Measurements from ENCODE around the gene SUCO. TPM values are rescaled to one million over a fixed set of nuclear protein-coding genes. Genes with fewer than 3 reads are reported as not detected.

Gene SUCO
- total RNA-seq, 2 experiments from 2014 or later, result 22.8 TPM

DNA sequence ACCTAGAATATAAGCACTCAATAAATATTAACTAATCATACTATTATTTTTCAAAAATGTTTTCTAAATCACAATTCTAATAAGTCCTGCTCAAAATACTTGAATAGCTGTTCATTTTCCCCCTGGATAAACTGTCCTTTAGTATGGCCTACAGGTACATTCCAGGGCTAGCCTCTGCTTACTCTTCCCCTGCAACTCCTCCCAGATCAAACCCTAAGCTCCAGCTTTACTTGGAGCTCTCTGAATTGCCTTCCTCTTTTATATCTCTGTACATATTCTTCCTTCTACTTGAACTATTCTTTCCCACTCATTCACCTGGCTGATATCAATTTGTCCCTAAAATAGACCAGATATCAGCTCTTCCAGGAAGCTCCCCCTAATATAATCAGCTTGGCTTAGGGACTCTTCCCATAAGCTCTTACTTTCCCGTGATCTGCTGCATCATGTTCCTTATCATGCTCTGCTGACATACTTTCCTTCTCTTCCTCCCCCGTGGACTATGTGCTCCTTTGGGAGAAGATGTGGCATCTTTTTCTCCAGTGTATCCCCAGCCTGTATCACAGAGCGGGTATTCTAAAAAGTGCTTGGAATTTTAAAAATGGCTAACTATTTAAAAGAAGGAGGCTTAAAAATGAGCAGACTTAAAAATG lies 46.0 kb upstream of the SUCO start:
- intact Hi-C loops (cut with micrococcal nuclease), result no loop called here
- H3K27me3 Mint-ChIP-seq, result peaks cover 9% of the 10 kb centered on the region
- ATAC-seq, result no peak
- ChIA-PET CTCF (interaction anchor here (1.2 to 1.3 kb wide), 2 partner anchors 20 to 42 kb away, joined by 3 to 5 read pairs; no protein-coding TSS in a partner anchor), POLR2A (interaction anchor here (0.8 to 1.5 kb wide), 2 partner anchors 12 to 15 kb away, joined by 3 read pairs; no protein-coding TSS in a partner anchor)
- H3K9me3 Mint-ChIP-seq, result no peaks in the 10 kb centered on the region
- no peak overlapping the region for H3K27ac Mint-ChIP-seq
- H3K4me3 Mint-ChIP-seq, result no peak overlapping the region
- no peaks in the 10 kb centered on the region for H3K36me3 Mint-ChIP-seq (ENCODE audit: low read depth)
- TF ChIP-seq, protein P1, sequence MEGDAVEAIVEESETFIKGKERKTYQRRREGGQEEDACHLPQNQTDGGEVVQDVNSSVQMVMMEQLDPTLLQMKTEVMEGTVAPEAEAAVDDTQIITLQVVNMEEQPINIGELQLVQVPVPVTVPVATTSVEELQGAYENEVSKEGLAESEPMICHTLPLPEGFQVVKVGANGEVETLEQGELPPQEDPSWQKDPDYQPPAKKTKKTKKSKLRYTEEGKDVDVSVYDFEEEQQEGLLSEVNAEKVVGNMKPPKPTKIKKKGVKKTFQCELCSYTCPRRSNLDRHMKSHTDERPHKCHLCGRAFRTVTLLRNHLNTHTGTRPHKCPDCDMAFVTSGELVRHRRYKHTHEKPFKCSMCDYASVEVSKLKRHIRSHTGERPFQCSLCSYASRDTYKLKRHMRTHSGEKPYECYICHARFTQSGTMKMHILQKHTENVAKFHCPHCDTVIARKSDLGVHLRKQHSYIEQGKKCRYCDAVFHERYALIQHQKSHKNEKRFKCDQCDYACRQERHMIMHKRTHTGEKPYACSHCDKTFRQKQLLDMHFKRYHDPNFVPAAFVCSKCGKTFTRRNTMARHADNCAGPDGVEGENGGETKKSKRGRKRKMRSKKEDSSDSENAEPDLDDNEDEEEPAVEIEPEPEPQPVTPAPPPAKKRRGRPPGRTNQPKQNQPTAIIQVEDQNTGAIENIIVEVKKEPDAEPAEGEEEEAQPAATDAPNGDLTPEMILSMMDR (IDR thresholded peaks at IDR 0.05), result no peak
- H3K4me1 Mint-ChIP-seq (ENCODE audit: low read depth), result peaks cover 6% of the 10 kb centered on the region
- DNase-seq, result no peak

DNA sequence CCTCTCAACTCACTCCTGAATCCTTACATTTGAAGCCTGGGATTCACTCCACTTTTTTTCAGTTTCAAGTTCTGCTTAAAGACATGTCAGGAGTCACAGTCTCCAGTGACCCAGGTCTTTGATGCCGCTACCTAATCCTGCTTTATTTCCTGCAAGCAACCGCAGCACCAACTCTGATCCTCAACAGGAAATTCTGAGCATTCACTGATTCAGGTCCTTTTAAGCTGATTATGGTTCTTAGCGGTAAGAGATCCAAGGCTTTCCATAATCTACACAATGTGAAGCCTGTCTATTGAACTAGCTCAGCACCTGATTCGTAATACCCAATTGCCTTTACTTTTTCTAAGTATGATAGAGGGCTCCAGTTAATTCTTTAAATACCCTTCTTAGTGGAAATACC lies 45.4 kb upstream of the SUCO start:
- intact Hi-C loops (cut with micrococcal nuclease), result no loop called here
- H3K4me1 Mint-ChIP-seq (ENCODE audit: low read depth), result peaks cover 6% of the 10 kb centered on the region
- H3K27ac Mint-ChIP-seq, result no peak overlapping the region
- H3K9me3 Mint-ChIP-seq, result no peaks in the 10 kb centered on the region
- TF ChIP-seq, protein P1 (IDR thresholded peaks at IDR 0.05), result no peak
- no peaks in the 10 kb centered on the region for H3K36me3 Mint-ChIP-seq (ENCODE audit: low read depth)
- POLR2A ChIA-PET, result interaction anchor here (1.5 kb wide), 1 partner anchor 14 kb away, joined by 3 read pairs; no protein-coding TSS in a partner anchor
- ATAC-seq (no peak), DNase-seq (no peak)
- no peak overlapping the region for H3K4me3 Mint-ChIP-seq
- CTCF ChIA-PET, result interaction anchor here (1.2 kb wide), 1 partner anchor 20 kb away, joined by 3 read pairs; no protein-coding TSS in a partner anchor
- H3K27me3 Mint-ChIP-seq, result peaks cover 10% of the 10 kb centered on the region

DNA sequence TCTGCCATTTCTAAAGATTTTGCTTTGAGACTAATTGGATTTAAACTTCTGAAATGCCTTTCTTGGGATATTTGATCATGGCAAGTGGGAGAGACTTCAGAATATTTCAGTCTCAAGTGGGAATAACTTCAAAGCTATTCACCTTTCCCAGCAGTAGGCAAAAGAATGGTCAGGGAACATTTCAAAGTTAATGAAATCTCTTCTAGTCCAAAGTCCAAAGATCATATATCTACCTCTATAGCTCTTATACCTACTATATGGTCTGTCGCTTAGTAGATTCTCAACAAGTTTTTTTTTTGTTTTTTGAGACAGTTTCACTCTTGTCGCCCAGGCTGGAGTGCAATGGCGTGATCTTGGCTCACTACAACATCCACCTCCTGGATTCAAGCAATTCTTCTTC lies 44.6 kb upstream of the SUCO start:
- POLR2A ChIA-PET, result no interaction called here
- no peaks in the 10 kb centered on the region for H3K36me3 Mint-ChIP-seq (ENCODE audit: low read depth)
- DNase-seq (no peak), ATAC-seq (no peak)
- CTCF ChIA-PET, result interaction anchor here (1.1 kb wide), 1 partner anchor 45 kb away, joined by 3 read pairs; the partner anchor contains the start of gene PIGC
- H3K27me3 Mint-ChIP-seq, result peaks cover 10% of the 10 kb centered on the region
- peaks cover 6% of the 10 kb centered on the region for H3K4me1 Mint-ChIP-seq (ENCODE audit: low read depth)
- intact Hi-C loops (cut with micrococcal nuclease), result no loop called here
- no peaks in the 10 kb centered on the region for H3K9me3 Mint-ChIP-seq
- TF ChIP-seq, protein P1 (IDR thresholded peaks at IDR 0.05), result no peak
- no peak overlapping the region for H3K4me3 Mint-ChIP-seq
- H3K27ac Mint-ChIP-seq, result no peak overlapping the region

DNA sequence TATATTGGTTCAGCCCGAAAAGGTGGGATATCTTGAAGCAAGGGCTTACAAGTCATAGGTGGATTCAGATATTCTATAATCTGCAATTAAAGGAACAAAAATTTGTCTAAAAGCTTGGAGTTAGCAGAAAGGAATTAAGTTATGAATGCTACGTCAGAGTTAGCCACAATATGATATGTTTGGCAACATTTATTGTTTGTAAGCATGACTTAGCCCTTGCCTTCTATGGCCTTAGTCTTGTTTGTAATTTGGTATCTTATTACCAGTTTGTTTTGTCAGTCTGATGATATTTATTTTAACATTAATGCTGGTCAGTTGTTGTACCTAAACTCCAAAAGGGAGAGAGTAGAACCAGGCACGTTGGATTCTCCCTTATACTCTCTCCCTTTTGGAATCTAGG lies 43.1 kb upstream of the SUCO start:
- Mint-ChIP-seq H3K9me3 (no peaks in the 10 kb centered on the region), H3K27ac (no peak overlapping the region), H3K4me1 (ENCODE audit: low read depth) (peaks cover 6% of the 10 kb centered on the region), H3K27me3 (peaks cover 10% of the 10 kb centered on the region), H3K36me3 (ENCODE audit: low read depth) (no peaks in the 10 kb centered on the region), H3K4me3 (no peak overlapping the region)
- ChIA-PET POLR2A (no interaction called here), CTCF (no interaction called here)
- intact Hi-C loops (cut with micrococcal nuclease), result no loop called here
- TF ChIP-seq, protein P1 (IDR thresholded peaks at IDR 0.05), result no peak
- no peak for ATAC-seq
- DNase-seq, result no peak

DNA sequence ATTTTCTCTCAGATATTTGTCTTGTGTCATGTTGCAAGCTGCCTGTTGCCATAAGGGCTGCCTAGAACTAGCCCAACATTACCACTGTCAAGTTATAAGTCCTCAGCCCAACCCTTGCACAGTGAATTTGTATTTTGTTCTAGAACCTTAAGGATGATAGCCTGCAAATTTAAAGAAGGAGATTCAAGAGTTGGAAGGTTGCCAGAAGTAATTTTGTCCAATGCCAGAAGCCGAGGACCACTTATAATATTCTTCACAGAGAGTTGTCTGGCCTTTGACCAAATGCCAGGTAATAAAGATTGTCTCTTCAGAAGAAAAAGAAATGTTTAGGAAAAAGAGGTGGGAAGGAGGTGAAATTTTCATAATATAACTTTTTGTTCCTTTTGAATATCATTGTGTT lies 40.5 kb upstream of the SUCO start:
- H3K27me3 Mint-ChIP-seq, result peaks cover 10% of the 10 kb centered on the region
- CTCF ChIA-PET, result no interaction called here
- intact Hi-C loops (cut with micrococcal nuclease), result no loop called here

More for the DNA sequence above, 40.5 kb upstream of the SUCO start:
- Mint-ChIP-seq H3K27ac (no peak overlapping the region), H3K9me3 (no peaks in the 10 kb centered on the region), H3K4me1 (ENCODE audit: low read depth) (peaks cover 5% of the 10 kb centered on the region), H3K4me3 (no peak overlapping the region), H3K36me3 (ENCODE audit: low read depth) (no peaks in the 10 kb centered on the region)
- ATAC-seq (no peak), DNase-seq (no peak)
- TF ChIP-seq, protein P1 (IDR thresholded peaks at IDR 0.05), result no peak
- POLR2A ChIA-PET, result no interaction called here
